Effector CD8-positive, alpha-beta T cell (primary cell): ENCODE results near the gene IRS2.

Experiments
- DNase-seq: peaks from one replicate; lab custom pipeline; 2025; lab: John Stamatoyannopoulos, UW

Gene IRS2

DNA sequence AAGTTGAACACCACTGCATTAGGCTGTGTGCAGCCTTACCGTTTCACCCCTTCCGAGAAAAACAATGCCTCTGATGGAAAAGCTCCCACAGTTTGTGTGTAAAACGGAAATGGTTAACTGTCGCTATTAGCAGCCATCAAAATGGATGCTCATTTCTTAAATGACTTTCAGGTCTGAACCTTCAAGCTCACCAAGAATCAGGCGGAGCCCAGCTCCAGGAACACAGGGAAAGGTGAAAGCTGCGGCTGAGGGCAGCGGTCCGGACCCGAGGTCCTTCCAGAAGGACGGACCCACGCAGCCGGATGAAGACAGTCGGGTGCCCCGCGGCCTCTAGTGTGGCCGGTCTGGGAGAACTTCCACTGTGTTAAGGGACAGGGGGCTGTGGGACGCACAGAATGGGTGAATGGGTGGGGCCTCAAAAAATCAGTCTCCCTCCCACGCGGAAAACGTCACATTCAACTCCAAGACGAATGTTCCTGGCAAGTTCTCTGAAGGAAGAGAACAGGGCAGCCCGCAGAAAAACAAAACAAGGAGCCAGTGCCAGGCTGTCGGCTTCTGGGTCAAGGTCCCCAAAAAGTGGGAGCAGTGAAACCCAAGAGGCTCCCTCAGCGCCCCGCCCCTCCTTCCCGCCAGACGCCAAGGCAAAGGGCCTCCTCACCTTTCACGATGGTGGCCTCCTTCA, 4.9 kb downstream of the IRS2 start:
- DNase-seq: no peak

DNA sequence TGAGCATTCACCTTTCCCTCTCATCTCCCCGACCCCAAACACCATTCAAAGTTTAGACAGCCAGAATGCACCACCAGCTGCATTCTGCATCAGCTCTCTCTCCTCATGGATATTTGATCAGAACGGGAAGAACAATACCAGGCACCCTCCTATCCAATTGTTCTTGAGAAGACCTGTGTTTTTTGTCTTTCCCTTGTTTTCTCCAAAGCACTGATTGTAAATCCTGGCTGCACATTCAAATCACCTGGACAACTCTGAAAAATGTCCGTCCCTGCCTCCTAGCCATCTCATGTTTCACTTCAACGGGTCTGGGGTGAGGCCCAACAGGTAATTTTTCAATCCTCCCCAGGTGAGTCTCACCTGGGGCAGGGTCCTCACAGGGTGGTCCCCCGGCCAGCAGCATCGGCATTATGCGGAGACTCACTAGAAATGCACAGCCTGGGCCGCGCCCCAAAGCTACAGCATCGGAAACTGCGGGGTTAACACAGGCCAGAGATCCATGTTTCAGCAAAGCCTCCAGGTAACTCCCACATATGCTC, 5.5 kb downstream of the IRS2 start:
- DNase-seq: no peak

DNA sequence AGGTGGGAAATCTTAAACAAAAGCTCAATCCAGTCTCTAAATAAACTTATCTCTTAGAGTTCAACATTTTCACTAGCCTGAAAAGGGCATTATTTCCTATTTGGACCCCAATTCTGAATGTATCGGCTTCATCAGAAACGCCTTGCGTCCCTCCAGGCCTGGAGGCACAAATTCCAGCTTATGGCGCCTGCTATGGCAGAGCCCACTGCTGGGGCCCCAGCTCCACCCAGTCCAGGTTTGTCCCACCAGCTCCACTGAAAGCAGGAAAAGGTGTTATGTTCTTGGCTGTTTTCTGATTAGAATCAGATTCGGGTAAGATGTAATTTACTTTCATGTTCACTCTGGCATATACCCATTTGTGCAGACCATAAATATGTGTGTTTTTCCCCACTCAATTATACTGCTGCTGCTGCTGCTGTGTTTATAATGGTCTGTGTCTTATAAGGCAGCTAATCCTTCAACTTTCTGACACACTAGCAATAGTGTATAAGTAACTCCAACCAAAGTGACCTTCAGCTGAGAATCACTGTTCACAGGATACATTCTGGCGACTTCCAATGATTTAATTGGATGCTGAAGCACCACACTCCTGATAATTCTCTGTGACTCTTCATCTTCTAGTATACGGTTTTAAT, 6.4 kb downstream of the IRS2 start:
- no peak for DNase-seq

DNA sequence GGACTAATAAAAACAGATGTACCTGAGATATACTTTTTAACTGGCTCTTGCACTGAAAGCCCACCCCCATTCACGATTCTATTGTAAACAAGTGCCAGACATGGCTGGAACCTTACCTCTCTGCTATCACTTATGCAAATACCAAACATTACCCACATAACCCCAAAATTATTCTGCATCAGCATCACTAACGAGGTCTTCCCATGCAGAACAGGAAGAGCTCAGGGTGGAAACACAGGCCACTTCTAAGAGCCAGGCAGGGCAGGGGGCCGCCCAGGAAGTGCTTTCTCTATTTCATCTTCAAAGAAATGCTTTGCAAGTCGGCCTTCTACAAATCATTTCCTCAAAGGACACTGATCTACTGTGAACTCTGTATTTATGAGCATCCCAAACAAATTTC, 7.3 kb downstream of the IRS2 start:
- DNase-seq: peak; percentile 24

- no peak for DNase-seq
These were observed 8.3 kb downstream of the IRS2 start for GRCh38 chr13:109778102-109778542.

DNA sequence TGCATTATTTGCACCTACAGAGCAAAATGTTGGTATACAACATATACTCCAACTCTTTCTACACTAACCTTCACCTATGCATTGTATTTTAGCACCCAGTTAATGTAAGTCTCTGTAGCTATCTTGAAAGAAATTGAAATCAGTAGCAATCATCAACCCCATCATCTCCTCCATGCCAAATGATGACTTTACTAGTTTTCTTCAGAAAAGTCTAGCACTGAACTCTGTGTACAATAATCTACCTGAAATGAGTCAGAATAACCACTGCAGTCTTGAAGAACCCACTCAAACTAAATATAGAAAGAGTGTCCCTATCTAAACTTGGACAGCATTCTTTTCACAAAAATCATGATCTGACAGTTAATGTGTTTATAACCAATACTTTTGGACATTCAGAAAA, 9.8 kb downstream of the IRS2 start:
- no peak for DNase-seq

DNA sequence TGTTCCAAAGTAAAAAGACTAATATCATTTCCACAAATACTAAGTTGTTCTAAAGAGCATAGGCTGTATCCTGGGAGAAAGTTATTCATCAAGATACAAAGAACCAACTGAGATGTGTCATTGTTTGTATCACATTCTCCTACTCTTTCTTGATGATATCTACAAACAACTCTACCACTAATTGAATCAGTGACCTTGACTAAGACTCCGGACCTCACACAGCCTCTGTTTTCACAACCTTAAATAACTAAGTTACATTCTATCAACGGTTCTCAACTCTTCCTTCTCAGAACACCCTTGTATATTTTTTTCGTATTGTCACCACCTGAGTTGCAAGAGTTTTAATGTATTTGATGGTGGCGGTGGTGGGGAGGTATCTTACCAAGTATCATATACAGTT, 12.6 kb downstream of the IRS2 start:
- no peak for DNase-seq

DNA sequence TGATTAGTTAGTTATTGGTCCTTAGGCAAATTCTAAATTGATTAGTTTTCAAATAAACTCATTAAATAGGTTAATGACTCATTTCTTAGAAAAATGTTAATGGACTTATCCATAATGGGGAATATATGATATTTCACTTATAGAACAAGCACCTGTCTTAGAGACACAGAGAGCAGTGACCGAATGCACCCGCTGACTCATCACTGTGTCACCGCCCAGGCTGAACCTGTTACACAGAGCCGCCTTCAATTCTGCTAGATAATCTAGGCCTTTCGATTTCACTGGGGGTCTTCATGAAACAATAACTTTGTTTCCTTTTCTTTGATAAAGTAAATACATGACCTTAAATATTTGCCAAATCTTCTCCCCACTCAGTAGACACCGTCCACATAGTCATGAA, 13.1 kb downstream of the IRS2 start:
- no peak for DNase-seq

DNA sequence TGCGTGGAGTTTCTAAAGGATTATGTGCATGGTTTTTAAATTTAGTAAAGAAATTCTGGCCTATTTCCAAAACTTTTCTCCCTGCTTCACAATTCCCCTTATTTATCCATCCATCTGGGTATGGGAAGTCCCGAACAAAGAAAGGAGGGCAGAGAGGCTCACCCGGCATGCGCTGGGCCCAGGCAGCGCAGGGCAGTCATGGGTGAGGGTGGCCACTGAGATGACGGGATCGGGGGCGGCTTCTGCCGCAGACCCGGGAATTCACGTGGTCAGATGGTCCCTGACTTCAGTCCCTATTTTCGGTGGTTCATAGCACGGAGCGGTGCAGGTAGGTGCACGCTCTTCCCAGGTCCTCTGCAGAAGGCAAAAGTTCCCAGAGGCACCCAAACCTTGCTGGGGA, 14.5 kb downstream of the IRS2 start:
- no peak for DNase-seq

DNA sequence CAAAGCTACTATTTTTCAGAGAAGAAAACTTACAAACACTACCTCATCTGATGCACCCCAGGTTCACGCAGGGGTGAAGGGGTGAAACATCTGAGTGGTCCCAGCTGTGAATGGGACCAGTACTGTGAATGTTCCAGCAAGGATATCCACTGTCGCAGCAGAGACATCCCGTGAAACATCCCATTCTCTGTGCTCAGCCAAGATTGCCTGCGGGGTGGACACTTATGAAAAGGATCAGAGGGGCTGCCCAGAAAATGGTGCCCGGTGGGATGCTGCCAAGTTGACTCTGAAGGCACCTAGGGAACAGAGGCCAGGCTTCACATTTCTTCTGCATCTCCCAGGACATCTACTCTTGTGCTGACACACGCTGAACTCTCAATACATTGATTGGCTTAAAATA, 15.9 kb downstream of the IRS2 start:
- no peak for DNase-seq

GRCh38 chr13:109769921-109770320, 16.5 kb downstream of the IRS2 start:
- DNase-seq: no peak

- DNase-seq: no peak
These were observed 17.1 kb downstream of the IRS2 start for GRCh38 chr13:109769275-109769674.

- no peak for DNase-seq
These were observed 17.8 kb downstream of the IRS2 start for GRCh38 chr13:109768616-109769015.

DNA sequence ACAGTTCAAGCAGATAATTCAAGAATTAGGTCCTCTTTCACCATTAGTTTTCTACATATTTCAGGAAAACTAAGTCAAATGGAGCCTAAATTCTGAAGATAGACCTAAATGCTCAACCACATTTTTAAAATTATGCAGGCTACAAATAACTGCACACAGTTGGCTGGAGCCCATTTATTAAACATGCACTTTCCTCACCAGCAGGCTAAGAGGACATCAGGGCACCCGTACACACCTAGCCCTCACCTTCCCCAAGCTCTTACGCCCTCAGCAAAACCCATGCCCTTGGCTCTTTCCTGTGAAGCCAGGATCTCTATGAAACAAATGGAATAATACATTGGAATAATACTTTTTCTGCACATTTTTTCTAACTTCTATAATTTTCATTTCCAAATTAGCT, 18.2 kb downstream of the IRS2 start:
- no peak for DNase-seq

- DNase-seq: no peak
These were observed 19.4 kb downstream of the IRS2 start for GRCh38 chr13:109767023-109767422.

- DNase-seq: no peak
These were observed 21.7 kb downstream of the IRS2 start for GRCh38 chr13:109764470-109765291.

GRCh38 chr13:109764045-109764444, 22.3 kb downstream of the IRS2 start:
- no peak for DNase-seq

- no peak for DNase-seq
These were observed 23.6 kb downstream of the IRS2 start for GRCh38 chr13:109762791-109763190.

GRCh38 chr13:109761695-109762094, 24.7 kb downstream of the IRS2 start:
- DNase-seq: no peak

- no peak for DNase-seq
These were observed 25.4 kb downstream of the IRS2 start for GRCh38 chr13:109760951-109761350.

GRCh38 chr13:109760402-109760801, 26.0 kb downstream of the IRS2 start:
- no peak for DNase-seq

DNA sequence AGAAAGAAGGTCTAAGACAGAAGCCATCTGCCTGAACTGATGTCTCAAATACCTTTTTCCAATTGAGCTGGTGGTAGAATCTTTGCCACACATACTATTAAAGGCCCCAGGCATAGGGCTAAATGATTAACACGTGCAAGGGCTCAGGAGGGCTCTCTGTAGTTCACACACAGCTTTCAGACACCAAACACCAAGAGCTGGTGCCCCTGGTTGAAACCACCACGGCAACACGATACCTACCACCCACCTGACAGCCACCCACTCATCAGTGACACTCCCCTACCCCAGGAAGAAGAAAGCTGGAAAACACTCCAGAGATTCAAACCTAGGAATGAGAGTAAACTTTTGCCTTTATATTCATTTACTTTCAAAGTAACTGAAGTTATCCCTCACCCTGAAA, 26.8 kb downstream of the IRS2 start:
- DNase-seq: no peak
